B cell (primary cell): Measurements from ENCODE around the gene TADA2A. TPM values are rescaled to one million over a fixed set of nuclear protein-coding genes. Genes with fewer than 3 reads are reported as not detected.

Experiments used
- ATAC-seq: fragments of 200-7000 bp; cut with Tn5 transposase; one replicate; pipeline ENCODE4 v1.10.0; 2021; ENCODE audit warnings: low read depth, mild to moderate bottlenecking, moderate number of reproducible peaks, moderate library complexity
- CTCF ChIA-PET: fragments of 350-600 bp; sonication (Branson Sonifier 250); formaldehyde crosslinking; loops from one replicate; lab custom pipeline; 2021; ENCODE audit warnings: antibody characterized with exemption, inconsistent platforms; lab: Charles Lee
- POLR2A ChIA-PET: fragments of 350-600 bp; sonication (Branson Sonifier 250); formaldehyde crosslinking; loops from one replicate; lab custom pipeline; 2021; ENCODE audit warnings: antibody characterized with exemption; lab: Charles Lee
- DNase-seq: peaks from one replicate; pipeline ENCODE4 v3.0.0; 2013
- H2AFZ ChIP-seq: 2 replicates; pipeline ENCODE4 v1.6.1; 2012; ENCODE audit warnings: mild to moderate bottlenecking, low read depth, low read length; ENCODE audit not compliant: insufficient read depth, poor library complexity, severe bottlenecking
- H3K27ac ChIP-seq, 2 donors: 1 replicate in 1 of 2; 2 replicates in 1 of 2; pipeline ENCODE4 v1.5.1; 2012 to 2013; ENCODE audit warnings: low read length in 2 of 2, mild to moderate bottlenecking in 2 of 2, moderate library complexity in 1 of 2
- H3K27me3 ChIP-seq, 4 experiments: fragments of 200-600 bp in 1 of 4; sonication (generic) in 1 of 4; replicated peaks in 1 of 4; 1 replicate in 2 of 4; 2 replicates in 2 of 4; pipeline versions ENCODE4 v1.6.1 to v1.7.0; 2013 to 2016; ENCODE audit warnings: low read length in 3 of 4, mild to moderate bottlenecking in 2 of 4, mixed read lengths in 1 of 4, moderate library complexity in 1 of 4; ENCODE audit not compliant: insufficient read depth in 4 of 4, control insufficient read depth in 3 of 4; ENCODE audit errors: control extremely low read depth in 1 of 4
- H3K36me3 ChIP-seq, 2 experiments: replicated peaks in 1 of 2; 1 replicate in 1 of 2; 2 replicates in 1 of 2; pipeline versions ENCODE4 v1.6.1 to v1.7.1; 2013; ENCODE audit warnings: low read length in 1 of 2; ENCODE audit not compliant: insufficient read depth in 2 of 2, control insufficient read depth in 1 of 2; ENCODE audit errors: control extremely low read depth in 1 of 2, extremely low read depth in 1 of 2
- H3K4me1 ChIP-seq, 2 donors: fragments of 200-600 bp in 1 of 2; sonication (generic) in 1 of 2; 1 replicate in 1 of 2; 2 replicates in 1 of 2; pipeline versions ENCODE4 v1.5.1 to v1.6.1; 2013 to 2017; ENCODE audit warnings: low read length in 2 of 2; ENCODE audit not compliant: control insufficient read depth in 2 of 2, insufficient read depth in 2 of 2
- H3K4me2 ChIP-seq: replicated peaks from 2 replicates; pipeline ENCODE3; 2012; ENCODE audit warnings: mild to moderate bottlenecking, low read depth, low read length; ENCODE audit not compliant: poor library complexity, severe bottlenecking
- H3K4me3 ChIP-seq, 5 experiments: fragments of 200-600 bp in 1 of 5; sonication (generic) in 1 of 5; 1 replicate in 3 of 5; 2 replicates in 2 of 5; pipeline versions ENCODE4 v1.5.1 to v1.7.0; 2011 to 2016; ENCODE audit warnings: low read length in 4 of 5, mild to moderate bottlenecking in 4 of 5, low read depth in 2 of 5, control low read depth in 1 of 5, moderate library complexity in 1 of 5; ENCODE audit not compliant: insufficient read depth in 1 of 5; ENCODE audit errors: control extremely low read depth in 1 of 5, extremely low read depth in 1 of 5
- H3K79me2 ChIP-seq: fragments of 200-600 bp; sonication (generic); one replicate; pipeline ENCODE4 v1.6.0; 2016; ENCODE audit warnings: low read length; ENCODE audit not compliant: control insufficient read depth, insufficient read depth
- H3K9ac ChIP-seq: fragments of 200-600 bp; sonication (generic); 2 replicates; pipeline ENCODE4 v1.6.1; 2017; ENCODE audit warnings: mild to moderate bottlenecking, low read length, moderate library complexity
- H3K9me3 ChIP-seq, 3 donors: one replicate each; pipeline versions ENCODE4 v1.6.1 to v1.7.1; 2013; ENCODE audit warnings: low read length in 2 of 3; ENCODE audit not compliant: control insufficient read depth in 2 of 3, insufficient read depth in 1 of 3; ENCODE audit errors: control extremely low read depth in 1 of 3
- H4K20me1 ChIP-seq: 2 replicates; pipeline ENCODE4 v1.6.0; 2012; ENCODE audit warnings: mild to moderate bottlenecking, low read length; ENCODE audit not compliant: insufficient read depth, control insufficient read depth, poor library complexity, severe bottlenecking
- H3K27ac Mint-ChIP-seq: one replicate; pipeline ENCODE4 v1.8.0; 2021; ENCODE audit warnings: mixed read lengths
- H3K27me3 Mint-ChIP-seq: one replicate; pipeline ENCODE4 v1.8.0; 2021; ENCODE audit warnings: mixed read lengths
- H3K4me1 Mint-ChIP-seq: one replicate; pipeline ENCODE4 v1.8.0; 2021; ENCODE audit warnings: mixed read lengths
- H3K4me3 Mint-ChIP-seq: one replicate; pipeline ENCODE4 v1.8.0; 2021; ENCODE audit warnings: mixed read lengths
- H3K9me3 Mint-ChIP-seq: one replicate; pipeline ENCODE4 v1.8.0; 2022; ENCODE audit warnings: mixed read lengths; ENCODE audit not compliant: insufficient read depth
- CTCF ChIP-seq: fragments of 200-600 bp; IDR thresholded peaks from one replicate; pipeline ENCODE4 v1.8.0; 2022; ENCODE audit warnings: antibody characterized with exemption, mild to moderate bottlenecking
- EZH2 ChIP-seq: IDR thresholded peaks from 2 replicates; pipeline ENCODE4 v1.6.1; 2012; ENCODE audit warnings: borderline replicate concordance, low read depth, mild to moderate bottlenecking, moderate library complexity, low read length; ENCODE audit not compliant: insufficient read depth, poor library complexity, severe bottlenecking
- WGBS: methylation state at CpG from one replicate; pipeline ENCODE4 v1.1.5; 2013; ENCODE audit warnings: missing lambda C conversion rate; ENCODE audit not compliant: insufficient coverage; 5-methylcytosine and 5-hydroxymethylcytosine counted together
- intact Hi-C: fragments of 100-400 bp; cut with micrococcal nuclease; formaldehyde crosslinking; loops from one replicate; pipeline ENCODE4 v1.10.0; 2022
- polyA plus RNA-seq: library from polyadenylated mRNA; depleted of rRNA; stranded (reverse); fragments of >200 nt; gene quantifications from 2 replicates; pipeline ENCODE4 v1.2.3, GENCODE V29; 2012
- total RNA-seq, 2 donors: library from RNA; stranded (reverse); fragments of 120-200 nt in 1 of 2; gene quantifications; 1 replicate in 1 of 2; 2 replicates in 1 of 2; pipeline versions ENCODE4 v1.2.3 to v1.2.4, GENCODE V29; 2013 to 2022

TADA2A gene
- total and polyA plus RNA-seq, 2 donors (not counting 1 experiment from before 2014, with no cell fraction given): 10.9 to 43.3 TPM

GRCh38 chr17:37502009-37502936, 95.6 kb downstream of the TADA2A start:
- TF ChIP-seq CTCF: no peak
- no peak for TF ChIP-seq EZH2
- ATAC-seq: no peak
- Histone ChIP-seq H3K36me3 (no peaks in the 10 kb centered on the region), H3K4me2 (no peak overlapping the region), H3K79me2 (no peaks in the 10 kb centered on the region), H3K4me3 (no peak overlapping the region), H3K27me3 (no peaks in the 10 kb centered on the region), H3K9ac (no peak overlapping the region), H3K9me3 (no peaks in the 10 kb centered on the region), H3K4me1 (no peaks in the 10 kb centered on the region), H4K20me1 (no peaks in the 10 kb centered on the region), H3K27ac (no peak overlapping the region), H2AFZ (no peak overlapping the region)
- no peak for DNase-seq
- no peak overlapping the region for H3K27ac Mint-ChIP-seq
- CTCF ChIA-PET: no interaction called here
- no peaks in the 10 kb centered on the region for H3K9me3 Mint-ChIP-seq
- intact Hi-C loops: no loop called here
- no peaks in the 10 kb centered on the region for H3K4me1 Mint-ChIP-seq
- H3K4me3 Mint-ChIP-seq: no peak overlapping the region
- POLR2A ChIA-PET: no interaction called here
- no peaks in the 10 kb centered on the region for H3K27me3 Mint-ChIP-seq
- WGBS: 93% methylated on average over 8 of the region's 10 CpGs

- Histone ChIP-seq H3K27ac (no peak overlapping the region), H3K79me2 (no peaks in the 10 kb centered on the region), H3K9ac (no peak overlapping the region), H2AFZ (no peak overlapping the region), H3K36me3 (no peaks in the 10 kb centered on the region), H3K27me3 (no peaks in the 10 kb centered on the region), H3K4me3 (no peak overlapping the region), H3K4me1 (no peaks in the 10 kb centered on the region), H3K9me3 (no peaks in the 10 kb centered on the region), H3K4me2 (no peak overlapping the region), H4K20me1 (no peaks in the 10 kb centered on the region)
- intact Hi-C loops: no loop called here
- no peak for TF ChIP-seq EZH2
- 93% methylated on average over 5 of the region's 6 CpGs for WGBS
- ChIA-PET CTCF (no interaction called here), POLR2A (no interaction called here)
- H3K27me3 Mint-ChIP-seq: no peaks in the 10 kb centered on the region
- H3K27ac Mint-ChIP-seq: no peak overlapping the region
- DNase-seq (no peak), ATAC-seq (no peak)
- H3K4me1 Mint-ChIP-seq: no peaks in the 10 kb centered on the region
- no peak overlapping the region for H3K4me3 Mint-ChIP-seq
- no peaks in the 10 kb centered on the region for H3K9me3 Mint-ChIP-seq
These were observed 96.5 kb downstream of the TADA2A start for GRCh38 chr17:37503148-37503547.
